OCI-LY3 (cell line): ENCODE measurements around the gene TUBGCP5.

ENCODE experiments used
- EZH2phosphoT487 ChIP-seq: fragments of 200-600 bp; shearing (Covaris generic); IDR thresholded peaks from 2 replicates; pipeline ENCODE4 v1.6.1; 2018; ENCODE audit warnings: antibody characterized with exemption, mixed run types, low read depth
- TF ChIP-seq, protein P1 (sequence below): fragments of 200-600, 300-600 bp; sonication (generic); IDR thresholded peaks from 2 replicates; pipeline ENCODE4 v1.5.1; 2014; ENCODE audit warnings: antibody characterized with exemption, low read length, low read depth

DNA sequence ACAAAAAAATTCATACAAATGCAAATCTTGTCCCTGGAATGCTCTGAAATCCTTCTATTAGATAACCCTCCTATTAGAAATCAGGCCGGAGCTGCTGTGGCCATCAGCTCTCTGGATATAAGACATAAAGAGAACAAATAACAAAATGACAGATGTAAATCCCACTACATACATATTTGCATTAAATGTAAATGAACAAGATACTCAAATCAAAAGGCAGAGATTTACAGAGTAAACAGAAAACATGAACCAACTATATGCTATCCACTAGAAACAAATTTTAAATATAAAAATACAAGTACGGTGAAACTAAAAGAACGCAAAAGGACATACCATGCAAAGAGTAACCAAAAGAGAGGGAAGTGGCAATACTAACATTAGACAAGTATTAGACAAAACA lies 69.9 kb downstream of the TUBGCP5 start:
- TF ChIP-seq, protein P1, sequence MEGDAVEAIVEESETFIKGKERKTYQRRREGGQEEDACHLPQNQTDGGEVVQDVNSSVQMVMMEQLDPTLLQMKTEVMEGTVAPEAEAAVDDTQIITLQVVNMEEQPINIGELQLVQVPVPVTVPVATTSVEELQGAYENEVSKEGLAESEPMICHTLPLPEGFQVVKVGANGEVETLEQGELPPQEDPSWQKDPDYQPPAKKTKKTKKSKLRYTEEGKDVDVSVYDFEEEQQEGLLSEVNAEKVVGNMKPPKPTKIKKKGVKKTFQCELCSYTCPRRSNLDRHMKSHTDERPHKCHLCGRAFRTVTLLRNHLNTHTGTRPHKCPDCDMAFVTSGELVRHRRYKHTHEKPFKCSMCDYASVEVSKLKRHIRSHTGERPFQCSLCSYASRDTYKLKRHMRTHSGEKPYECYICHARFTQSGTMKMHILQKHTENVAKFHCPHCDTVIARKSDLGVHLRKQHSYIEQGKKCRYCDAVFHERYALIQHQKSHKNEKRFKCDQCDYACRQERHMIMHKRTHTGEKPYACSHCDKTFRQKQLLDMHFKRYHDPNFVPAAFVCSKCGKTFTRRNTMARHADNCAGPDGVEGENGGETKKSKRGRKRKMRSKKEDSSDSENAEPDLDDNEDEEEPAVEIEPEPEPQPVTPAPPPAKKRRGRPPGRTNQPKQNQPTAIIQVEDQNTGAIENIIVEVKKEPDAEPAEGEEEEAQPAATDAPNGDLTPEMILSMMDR: no peak
- no peak for TF ChIP-seq EZH2phosphoT487
